HuH-7.5 (cell line): ENCODE results near the gene TRAPPC2L.
"Not testable (repeated sequence)": the region's sequence is repeated elsewhere in the genome, so short reads cannot be mapped to it uniquely, and the experiment has no call there.

Experiments
- DNase-seq: peaks from one replicate; pipeline ENCODE4 v3.0.0; 2011; ENCODE audit warnings: low spot score

The TRAPPC2L gene

DNA sequence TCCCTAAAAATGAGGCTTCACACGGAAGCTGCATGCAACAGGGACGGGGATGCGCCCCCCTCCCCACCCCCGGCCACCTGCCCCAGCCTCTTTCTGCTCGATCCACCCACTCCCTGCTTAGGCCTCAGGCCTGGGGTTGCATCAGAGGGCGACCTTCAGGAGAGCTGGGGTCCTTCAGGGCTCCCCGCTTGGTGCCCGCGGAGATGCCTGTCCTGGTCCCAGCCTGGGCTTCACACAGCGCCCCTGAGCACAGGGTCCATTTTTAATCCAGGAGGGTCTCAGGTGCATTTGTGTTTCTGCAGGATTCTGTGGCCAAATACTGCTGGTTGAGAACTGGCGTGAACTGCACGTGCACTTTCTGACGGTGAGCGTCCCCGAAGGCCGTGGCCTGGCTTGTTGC lies 37.8 kb upstream of the TRAPPC2L start:
- no peak for DNase-seq

DNA sequence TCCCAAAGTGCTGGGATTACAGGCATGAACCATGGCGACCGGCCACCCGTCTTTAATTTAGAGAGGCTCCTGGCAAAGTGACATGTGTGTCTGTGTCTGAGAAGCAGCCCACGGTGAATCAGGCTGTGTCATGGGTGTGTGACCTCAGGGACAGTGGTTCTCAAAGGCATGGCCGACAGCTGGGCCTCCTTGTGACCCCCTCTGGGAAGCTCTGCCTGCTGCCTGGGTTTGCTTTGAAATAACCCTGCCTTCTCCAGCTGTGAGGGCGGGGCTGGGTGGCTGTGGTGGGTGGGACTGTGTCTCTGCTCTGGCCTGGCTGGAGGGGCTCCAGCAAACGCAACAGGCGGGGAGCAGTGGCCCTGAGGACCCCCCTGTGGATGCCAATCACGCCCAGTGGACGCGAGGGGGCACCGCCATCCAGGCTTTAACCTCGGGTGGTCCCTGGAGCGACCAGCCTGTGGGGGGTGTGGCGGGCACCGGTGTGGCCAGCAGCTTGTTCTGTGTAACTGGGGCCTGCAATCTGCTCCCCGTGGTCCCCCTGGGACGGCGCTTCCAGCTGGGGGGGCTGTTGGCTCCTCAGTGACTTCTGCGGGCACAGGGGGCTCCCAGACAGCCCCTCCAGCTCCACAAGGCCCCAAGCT lies 36.4 kb upstream of the TRAPPC2L start:
- DNase-seq: no peak

DNA sequence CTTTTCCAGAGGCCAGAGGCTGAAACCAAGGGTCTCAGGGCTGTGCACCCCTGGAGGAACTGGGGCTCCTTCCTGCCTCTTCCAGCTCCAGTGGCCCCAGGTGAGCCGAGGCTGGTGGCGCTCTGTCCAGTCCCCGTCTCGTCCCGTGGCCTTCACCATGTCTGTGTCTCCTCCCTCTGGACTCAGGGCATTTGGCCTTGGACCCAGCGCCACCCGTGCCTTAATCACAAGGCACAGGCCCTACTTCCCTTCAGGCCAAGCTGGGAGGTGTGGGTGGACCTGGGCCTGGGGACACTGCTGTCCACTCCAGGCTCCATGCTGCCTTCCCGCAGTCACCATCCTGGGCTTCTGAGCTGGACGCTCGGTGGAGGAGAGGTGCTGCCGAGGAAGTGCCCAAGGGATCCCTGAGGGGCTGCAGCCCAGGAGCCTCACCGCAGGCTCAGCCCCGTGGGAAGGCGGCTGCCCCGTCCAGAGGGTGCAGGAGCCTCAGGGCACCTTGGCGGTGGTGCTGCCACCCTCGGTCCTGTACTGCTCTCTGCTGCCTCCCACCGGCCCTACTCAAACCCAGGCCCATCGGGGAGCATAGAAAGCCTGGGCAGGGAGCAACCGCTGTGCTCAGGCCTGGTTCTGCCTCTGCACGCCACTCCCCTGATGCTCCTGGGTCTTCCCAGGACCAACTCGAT lies 35.6 kb upstream of the TRAPPC2L start:
- no peak for DNase-seq

DNA sequence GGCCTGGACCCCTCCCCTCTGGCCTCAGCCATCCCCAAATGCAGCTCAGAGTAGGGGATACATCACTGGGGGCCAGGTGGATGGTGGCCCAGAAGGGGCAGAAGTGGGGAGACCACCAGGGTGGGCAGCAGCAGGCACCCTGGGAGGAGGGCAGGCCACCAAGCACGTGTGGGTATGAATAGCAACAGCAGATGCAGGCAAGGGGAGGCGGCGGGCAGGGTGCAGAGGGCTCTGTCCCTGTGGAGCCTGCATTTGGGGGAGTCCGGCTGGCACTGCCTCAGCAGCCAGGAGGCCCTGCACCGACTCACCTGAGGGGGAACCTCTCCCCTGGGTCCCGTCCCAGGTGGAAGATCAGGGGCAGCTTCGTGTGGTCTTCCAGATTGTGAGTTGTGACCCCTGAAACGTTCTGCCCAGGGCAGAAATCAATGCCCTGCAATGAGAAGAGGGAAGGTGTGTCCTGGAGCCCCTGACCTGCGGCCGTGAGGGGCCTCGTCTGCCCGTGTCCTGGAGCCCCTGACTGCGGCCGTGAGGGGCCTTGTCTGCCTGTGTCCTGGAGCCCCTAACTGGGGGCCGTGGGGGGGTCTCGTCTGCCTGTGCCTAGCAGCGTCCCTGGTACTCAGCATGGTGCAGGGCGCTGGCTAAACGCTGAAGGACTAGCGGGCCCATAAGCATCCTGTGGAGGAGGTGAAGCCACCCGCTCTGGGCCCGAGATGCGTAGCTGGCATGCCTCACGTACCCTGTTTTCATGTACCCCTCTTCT lies 34.5 kb upstream of the TRAPPC2L start:
- no peak for DNase-seq

DNA sequence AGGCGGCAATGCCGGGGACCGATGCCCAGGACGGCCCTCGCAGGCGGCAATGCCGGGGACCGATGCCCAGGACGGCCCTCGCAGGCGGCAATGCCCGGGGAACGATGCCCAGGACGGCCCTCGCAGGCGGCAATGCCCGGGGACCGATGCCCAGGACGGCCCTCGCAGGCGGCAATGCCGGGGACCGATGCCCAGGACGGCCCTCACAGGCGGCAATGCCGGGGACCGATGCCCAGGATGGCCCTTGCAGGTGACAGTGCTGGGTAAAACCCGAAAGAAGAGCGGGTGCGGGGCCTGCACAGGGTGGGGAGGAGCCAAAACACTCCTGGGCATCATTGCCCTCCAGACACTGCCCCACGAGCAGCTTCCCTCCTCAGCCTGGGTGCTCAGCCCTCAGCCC lies 33.3 kb upstream of the TRAPPC2L start:
- not testable (repeated sequence) for DNase-seq

DNA sequence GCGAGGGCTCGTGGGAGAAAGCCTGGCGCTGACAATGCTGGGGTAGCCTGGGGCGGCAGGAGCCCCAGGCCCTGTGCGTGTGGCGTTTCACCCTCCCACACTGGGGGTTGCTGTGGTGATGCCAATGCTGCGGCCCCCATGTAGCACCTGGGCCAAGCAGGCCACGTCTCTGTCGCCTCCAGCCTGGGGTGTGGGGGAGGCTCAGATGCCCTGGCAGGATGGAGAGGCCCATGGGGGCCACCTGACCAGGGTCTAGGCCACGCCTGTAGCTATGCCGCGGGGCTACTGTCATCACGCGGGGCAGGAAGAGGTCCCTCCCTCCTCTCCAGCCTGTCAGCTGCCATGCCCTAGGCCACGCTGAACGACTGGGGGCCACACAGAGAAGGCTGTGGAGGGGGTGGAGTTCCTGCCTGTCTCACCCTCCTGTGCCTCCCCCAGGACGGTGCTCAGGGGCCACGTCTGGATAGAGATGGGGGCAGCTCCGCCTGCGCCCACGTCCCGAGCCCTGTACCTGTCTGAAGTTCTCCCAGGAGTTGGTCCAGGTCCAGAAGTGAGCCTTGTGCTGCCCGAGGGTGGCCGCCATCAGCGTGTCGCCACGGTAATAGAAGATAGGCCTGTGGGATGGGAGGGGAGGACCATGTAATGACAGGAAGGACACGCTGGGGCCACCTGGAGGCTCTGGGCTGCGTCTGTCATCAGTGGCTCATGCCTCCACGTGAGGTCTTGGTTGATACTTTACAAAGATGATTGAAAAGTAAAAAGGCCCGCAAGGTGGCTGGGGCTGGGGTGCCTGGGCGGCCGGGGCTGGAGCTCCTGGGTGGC lies 32.5 kb upstream of the TRAPPC2L start:
- DNase-seq: no peak

DNA sequence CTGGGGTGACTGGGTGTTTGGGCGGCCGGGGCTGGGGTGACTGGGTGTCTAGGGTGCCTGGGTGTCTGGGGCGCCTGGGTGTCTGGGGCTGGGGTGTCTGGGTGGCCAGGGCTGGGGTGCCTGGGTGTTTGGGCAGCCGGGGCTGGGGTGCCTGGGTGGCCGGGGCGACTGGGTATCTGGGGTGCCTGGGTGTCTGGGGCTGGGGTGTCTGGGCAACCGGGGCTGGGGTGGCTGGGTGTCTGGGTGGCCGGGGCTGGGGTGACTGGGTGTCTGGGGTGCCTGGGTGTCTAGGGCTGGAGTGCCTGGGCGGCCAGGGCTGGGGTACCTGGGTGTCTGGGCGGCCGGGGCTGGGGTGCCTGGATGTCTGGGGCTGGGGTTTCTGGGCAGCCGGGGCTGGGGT lies 31.8 kb upstream of the TRAPPC2L start:
- DNase-seq: no peak

DNA sequence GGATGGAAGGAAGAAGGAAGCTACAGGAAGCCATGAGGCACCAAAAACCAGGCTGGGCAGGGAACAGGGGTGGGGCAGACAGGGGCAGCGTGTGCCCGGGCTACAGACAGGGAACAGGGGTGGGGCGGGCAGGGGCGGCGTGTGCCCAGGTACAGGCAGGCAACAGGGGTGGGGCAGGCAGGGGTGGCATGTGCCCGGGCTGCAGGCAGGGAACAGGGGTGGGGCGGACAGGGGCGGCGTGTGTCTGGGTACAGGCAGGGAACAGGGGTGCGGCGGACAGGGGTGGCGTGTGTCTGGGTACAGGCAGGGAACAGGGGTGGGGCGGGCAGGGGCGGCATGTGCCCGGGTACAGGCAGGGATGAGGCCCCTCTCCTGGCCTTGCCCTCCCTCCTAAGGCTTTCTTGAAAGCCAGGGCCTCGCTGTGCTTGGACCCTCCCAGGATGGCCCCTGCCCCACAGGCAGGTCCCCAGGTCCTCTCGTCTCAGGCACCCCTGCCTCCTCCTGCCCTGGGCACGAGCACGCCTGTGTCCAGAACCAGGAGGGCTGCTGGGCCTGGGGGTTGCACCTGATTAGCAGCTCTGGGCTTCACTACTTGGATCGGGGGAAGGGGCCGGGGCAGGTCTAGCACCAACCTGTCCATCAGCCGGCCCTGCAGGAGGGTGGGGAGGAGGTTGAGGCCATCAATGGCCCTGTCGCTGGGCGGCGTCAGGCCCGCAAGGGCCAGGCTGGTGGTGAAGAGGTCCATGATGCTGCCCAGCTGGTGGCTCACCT lies 30.7 kb upstream of the TRAPPC2L start:
- no peak for DNase-seq

DNA sequence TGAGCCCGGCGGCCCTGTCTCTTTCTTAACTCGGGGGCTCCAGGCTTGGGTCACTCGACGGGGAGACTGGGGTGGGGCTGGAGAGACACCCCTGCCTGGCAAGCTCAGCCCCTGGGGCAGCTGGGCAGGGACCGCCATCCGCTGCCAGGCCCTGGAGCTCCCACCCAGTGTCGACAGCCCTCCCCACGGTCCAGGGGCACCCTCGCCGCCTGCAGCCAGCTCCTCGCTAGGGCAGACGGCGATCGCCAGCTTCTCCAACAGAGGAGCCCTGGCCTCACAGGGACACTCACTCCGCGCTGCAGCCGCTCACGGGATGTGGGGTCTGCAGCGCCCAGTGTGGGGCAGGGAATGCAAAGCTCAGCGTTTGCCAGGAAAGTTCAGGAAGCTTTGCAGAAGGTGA lies 29.2 kb upstream of the TRAPPC2L start:
- no peak for DNase-seq

DNA sequence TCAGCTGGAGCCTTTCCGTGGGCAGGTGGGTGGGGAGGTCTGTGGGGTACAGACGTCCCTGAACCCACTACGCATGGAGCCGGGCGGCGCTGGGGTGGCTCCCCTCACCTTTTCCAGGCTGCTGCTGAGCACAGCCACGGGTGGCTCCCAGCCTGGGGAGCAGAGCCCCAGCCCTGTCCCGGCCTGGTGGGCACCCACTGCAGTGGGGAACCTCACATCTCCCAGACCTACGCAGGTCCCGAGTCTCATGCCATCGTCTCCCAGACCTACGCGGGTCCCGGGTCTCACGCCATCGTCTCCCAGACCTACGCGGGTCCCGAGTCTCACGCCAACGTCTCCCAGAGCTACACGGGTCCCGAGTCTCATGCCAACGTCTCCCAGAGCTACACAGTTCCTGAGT lies 28.2 kb upstream of the TRAPPC2L start:
- no peak for DNase-seq

DNA sequence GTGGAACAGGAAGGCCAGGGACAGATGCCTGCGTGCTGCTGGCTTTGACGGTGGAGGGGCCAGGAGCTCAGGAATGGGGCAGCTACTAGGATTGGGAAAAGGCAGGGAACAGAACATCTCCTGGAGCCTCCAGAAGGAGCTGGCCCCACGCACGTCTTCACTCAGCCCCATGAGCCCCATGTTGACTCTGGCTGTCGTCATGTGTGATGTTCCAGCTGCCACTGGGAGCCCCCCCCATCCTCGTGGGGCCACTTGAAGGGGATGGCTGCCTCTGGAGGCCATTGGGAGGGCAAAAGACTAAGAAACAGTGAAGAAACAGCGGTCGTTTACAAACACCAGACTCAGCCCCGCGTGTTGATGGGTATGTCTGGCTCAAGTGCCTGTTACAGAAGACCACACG lies 26.7 kb upstream of the TRAPPC2L start:
- no peak for DNase-seq

DNA sequence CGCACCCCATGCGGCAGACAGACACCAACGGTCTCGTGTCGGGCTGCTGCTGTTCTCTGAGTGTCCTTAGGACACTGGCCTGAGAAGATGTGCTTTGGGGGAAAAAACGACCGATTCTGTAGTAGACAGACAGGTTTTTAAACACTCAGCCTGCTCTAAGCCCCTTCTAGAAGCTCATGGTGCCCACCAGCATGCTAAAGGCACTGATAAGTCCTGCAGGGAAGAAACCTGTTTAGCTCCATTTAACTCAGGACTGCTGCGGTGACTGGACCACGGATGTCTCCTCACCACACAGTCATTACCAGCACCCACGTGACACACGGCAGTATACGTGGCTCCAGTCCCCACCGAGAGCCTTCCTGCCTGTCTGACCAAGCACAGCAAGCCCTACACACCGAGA lies 26.1 kb upstream of the TRAPPC2L start:
- no peak for DNase-seq

DNA sequence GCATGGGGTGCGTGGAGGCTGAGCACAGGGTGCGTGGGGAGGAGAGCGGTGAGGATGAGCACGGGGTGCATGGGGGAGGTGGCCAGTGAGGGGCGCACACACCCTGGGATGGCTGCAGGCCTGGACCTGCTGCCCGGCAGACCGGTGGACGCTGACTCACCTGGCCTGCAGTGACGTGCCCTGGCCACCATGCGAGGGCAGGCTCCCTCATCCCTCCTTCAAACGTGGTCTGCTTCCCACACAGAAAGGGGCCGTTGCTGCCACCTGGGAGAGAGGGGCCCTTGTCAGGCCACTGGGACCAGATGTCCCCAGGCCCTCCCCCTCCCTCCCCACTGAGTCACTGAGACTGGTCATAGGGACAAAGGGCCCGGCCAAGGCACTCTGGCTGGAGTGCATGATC lies 25.1 kb upstream of the TRAPPC2L start:
- no peak for DNase-seq

DNA sequence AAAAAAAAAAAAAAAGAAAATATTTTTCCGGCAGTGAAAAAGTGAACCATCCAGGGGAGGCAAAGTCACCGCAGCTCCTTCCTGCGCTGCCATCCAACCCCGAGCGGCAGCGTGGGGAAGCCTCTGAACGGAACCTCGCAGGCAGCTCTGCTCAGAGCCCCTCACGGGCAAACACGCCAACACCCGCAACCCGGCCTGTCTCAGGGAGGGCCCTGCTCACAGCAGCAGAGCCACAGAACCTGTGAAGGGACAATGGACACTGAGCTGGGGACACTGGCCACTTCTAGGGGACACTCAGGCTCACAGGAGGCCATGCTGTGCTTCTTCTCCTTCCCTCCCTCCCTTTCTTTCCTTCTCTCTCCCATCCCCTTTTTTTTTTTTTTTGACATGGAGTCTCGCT lies 23.8 kb upstream of the TRAPPC2L start:
- no peak for DNase-seq

DNA sequence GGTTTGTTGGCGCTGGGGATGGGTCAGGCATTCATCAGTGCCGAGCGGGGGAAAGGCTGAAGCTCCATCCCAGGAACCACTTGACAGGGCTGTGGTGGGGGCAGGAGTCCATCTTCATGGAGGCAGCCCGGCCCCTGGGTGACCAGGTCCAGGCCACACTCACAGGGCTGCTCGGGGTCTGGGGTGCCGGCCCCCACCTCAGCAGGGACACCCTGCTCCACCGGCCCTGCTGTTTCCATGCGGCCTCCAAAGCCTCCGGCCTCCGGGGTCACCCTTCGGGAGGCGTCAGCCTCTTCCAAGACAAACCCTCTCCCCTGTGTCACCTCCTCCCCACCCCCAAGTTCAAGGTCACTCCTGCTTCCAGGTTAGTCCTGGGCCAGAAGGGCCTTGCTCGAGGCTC lies 22.3 kb upstream of the TRAPPC2L start:
- no peak for DNase-seq

DNA sequence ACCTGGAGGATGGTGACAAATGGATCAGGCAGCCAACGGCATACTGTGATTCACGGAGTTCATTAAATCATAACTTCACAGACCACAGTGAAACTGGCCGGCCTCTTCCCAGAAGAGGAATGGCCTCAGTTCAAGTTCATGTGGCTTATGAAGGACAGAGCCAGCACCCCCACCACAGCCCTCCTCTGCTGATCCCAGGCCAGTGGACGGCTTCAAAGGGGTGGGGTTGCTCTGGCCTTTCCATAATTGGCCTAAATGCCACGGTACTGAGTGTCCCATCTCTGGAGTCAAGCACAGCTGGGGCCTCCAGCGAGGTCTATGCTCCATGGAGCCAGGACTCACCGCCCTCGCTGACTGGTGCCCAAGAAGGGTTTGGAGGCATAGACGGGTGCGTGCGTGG lies 21.5 kb upstream of the TRAPPC2L start:
- DNase-seq: no peak

DNA sequence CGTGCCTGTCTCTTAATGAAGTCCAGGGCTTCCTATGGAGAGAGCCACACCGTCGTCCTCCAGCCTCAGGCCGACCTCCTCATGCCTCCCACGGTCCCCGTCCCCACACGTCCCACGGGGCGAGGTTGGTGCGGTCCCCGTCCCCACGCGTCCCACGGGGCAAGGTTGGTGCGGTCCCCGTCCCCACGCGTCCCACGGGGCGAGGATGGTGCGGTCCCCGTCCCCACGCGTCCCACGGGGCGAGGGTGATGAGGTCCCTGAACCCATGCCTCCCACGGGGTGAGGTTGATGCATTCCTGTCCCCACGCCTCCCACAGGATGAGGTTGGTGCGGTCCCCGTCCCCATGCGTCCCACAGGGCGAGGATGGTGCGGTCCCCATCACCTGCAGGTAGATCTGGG lies 21.1 kb upstream of the TRAPPC2L start:
- DNase-seq: no peak

DNA sequence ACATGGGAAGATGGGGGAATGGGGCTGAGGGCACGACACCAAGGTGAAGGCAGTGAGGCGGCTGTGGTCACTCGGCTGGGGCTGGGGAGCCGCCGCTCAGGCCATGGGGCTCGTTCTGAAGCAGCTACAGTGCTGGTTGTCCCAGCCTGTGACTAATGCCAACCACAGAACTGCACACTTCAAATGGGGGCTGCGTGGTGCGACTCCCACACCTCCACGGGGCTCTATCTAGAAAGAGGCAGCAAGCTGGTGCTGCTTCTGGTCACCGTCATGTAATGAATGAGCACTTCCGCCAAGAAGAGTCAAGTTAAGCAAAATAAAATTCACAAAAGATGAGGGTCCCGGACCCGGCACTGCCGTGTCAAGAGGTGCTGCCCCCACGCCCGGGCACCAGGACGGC lies 20.1 kb upstream of the TRAPPC2L start:
- DNase-seq: no peak

DNA sequence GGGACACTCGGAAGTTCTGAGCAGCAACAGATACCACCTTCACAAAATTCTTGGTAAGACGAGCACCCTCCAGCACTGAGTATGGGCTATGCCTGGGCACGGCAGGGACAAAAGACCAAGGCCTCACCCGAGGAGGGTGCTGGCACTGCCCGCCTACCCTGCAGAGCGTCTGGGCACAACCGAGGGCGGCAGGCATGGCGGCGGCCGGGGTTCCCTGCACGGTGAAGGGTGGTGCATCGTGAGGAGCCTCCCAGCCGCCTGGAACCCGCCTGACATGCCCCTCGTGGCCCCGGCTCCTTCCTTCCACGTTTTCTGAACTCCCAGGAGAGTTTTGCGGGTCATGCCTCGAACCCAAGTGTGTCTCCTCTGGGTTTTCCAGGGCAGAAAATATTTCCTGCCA lies 19.1 kb upstream of the TRAPPC2L start:
- no peak for DNase-seq

DNA sequence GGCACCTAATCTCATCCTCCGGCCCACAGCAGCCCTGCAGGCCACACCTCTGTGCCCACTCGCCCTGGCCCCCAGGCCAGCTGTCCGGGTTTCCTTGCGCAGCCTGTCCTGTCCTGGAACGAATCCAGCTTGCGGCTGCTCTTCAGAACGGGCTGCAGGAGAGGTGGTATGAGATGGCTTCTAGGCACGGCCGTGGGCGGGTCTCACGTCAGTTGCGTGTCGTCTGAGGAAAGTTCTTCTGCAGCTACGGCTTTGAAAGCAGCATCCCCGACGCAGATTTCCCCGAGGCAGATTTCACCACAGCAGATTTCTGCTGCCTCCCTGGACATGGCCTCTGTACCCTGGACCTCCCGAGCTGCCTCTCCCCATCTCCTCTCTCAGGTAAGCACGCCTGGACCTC lies 18.4 kb upstream of the TRAPPC2L start:
- no peak for DNase-seq

DNA sequence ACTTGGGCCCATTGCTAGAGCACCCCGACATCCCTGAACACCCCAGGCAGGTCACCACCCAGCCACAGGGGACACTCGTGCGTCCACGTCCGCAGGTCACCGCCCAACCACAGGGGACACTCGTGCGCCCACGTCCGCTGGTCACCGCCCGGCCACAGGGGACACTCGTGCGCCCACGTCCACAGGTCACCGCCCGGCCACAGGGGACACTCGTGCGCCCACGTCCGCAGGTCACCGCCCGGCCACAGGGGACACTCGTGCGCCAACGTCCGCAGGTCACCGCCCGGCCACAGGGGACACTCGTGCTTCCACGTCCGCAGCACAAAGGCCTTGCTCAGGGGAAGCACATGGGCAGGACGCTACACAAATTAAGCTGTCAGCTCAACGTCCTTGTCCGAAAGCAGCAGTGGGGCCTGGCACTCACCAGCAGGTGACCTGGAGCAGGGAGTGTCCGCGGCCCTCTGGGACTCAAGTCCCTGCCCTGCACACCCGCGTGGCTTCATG lies 17.8 kb upstream of the TRAPPC2L start:
- DNase-seq: no peak
